HCT116 (cell line): ENCODE measurements around the gene CLEC5A. TPM values are rescaled to one million over a fixed set of nuclear protein-coding genes. Genes with fewer than 3 reads are reported as not detected.

ENCODE experiments used
- ATAC-seq: fragments of 200-7000 bp; cut with Tn5 transposase; 2 replicates; pipeline ENCODE4 v1.9.1; 2020; ENCODE audit warnings: mild to moderate bottlenecking, moderate library complexity
- BruUV-seq: library from RNA; stranded (reverse); fragments of 400-500 nt; replicated peaks from 2 replicates; lab custom pipeline; 2021; lab: Mats Ljungman, UMichigan
- CTCF ChIA-PET: fragments of 300-600 bp; sonication (Branson Sonifier 250); formaldehyde crosslinking; loops from one replicate; lab custom pipeline; 2021; ENCODE audit warnings: antibody characterized with exemption; lab: Charles Lee
- POLR2A ChIA-PET: fragments of 300-600, 350-600 bp; sonication (Branson Sonifier 250); formaldehyde crosslinking; loops from one replicate; lab custom pipeline; 2021; ENCODE audit warnings: antibody characterized with exemption; lab: Charles Lee
- RAD21 ChIA-PET, 2 experiments: fragments of 300-600 bp; sonication (Branson Sonifier 250); formaldehyde crosslinking; loops; one replicate each; lab custom pipeline; 2023; ENCODE audit warnings: low total read pairs in 2 of 2; ENCODE audit not compliant: uncharacterized antibody in 2 of 2, unreplicated experiment in 2 of 2, low non-redundant PET in 1 of 2; lab: Charles Lee
- DNase-seq: peaks from one replicate; pipeline ENCODE4 v3.0.0-alpha.2; 2010; ENCODE audit warnings: low read depth, low spot score
- H2AFZ ChIP-seq: fragments of 200-600 bp; shearing (Covaris generic), sonication (generic); 2 replicates; pipeline ENCODE4 v1.6.1; 2017; ENCODE audit warnings: low read depth, mixed run types, mixed read lengths, antibody characterized with exemption, low read length; ENCODE audit not compliant: poor library complexity, severe bottlenecking
- H3K27ac ChIP-seq: 2 replicates; pipeline ENCODE4 v1.5.1; 2012; ENCODE audit warnings: low read depth, low read length
- H3K27me3 ChIP-seq: fragments of 200-600 bp; sonication (generic); 2 replicates; pipeline ENCODE4 v1.6.1; 2016; ENCODE audit warnings: mixed run types, low read length, mixed read lengths; ENCODE audit not compliant: insufficient read depth
- H3K36me3 ChIP-seq, 2 experiments: fragments of 200-500 bp in 1 of 2; fragments of 200-600 bp in 1 of 2; sonication (Bioruptor generic) in 1 of 2; sonication (generic) in 1 of 2; 2 replicates each; pipeline versions ENCODE4 v1.5.1 to v1.6.1; 2014 to 2016; ENCODE audit warnings: low read length in 2 of 2, inconsistent platforms in 1 of 2, mixed read lengths in 1 of 2, mixed run types in 1 of 2; ENCODE audit not compliant: insufficient read depth in 2 of 2, control insufficient read depth in 1 of 2
- H3K4me1 ChIP-seq, 2 experiments: fragments of 200-600 bp in 1 of 2; sonication (generic) in 1 of 2; 2 replicates each; pipeline versions ENCODE4 v1.5.1 to v1.6.1; 2012 to 2017; ENCODE audit warnings: low read length in 2 of 2, inconsistent platforms in 1 of 2, mild to moderate bottlenecking in 1 of 2, mixed read lengths in 1 of 2, mixed run types in 1 of 2, moderate library complexity in 1 of 2; ENCODE audit not compliant: insufficient read depth in 2 of 2, control insufficient read depth in 1 of 2
- H3K4me2 ChIP-seq: fragments of 200-600 bp; sonication (generic); 2 replicates; pipeline ENCODE4 v1.6.1; 2017; ENCODE audit warnings: mixed run types, low read length, mixed read lengths
- H3K4me3 ChIP-seq, 2 experiments: fragments of 200-600 bp in 1 of 2; sonication (generic) in 1 of 2; replicated peaks in 1 of 2; 2 replicates each; pipeline ENCODE4 v1.5.1; 2011 to 2016; ENCODE audit warnings: low read length in 2 of 2, control low read depth in 1 of 2, low read depth in 1 of 2, mild to moderate bottlenecking in 1 of 2, mixed read lengths in 1 of 2, mixed run types in 1 of 2
- H3K79me2 ChIP-seq: fragments of 200-600 bp; sonication (generic); 2 replicates; pipeline ENCODE4 v1.6.1; 2017; ENCODE audit warnings: mild to moderate bottlenecking, mixed run types, low read length, moderate library complexity, mixed read lengths; ENCODE audit not compliant: insufficient read depth
- H3K9ac ChIP-seq: fragments of 200-600 bp; sonication (generic); 2 replicates; pipeline ENCODE4 v1.6.1; 2016; ENCODE audit warnings: low read length, mixed read lengths
- H3K9me2 ChIP-seq: fragments of 200-600 bp; sonication (generic), shearing (Covaris generic); 2 replicates; pipeline ENCODE4 v1.6.1; 2017; ENCODE audit warnings: mixed run types, mild to moderate bottlenecking, moderate library complexity; ENCODE audit not compliant: insufficient read depth
- H3K9me3 ChIP-seq, 2 experiments: fragments of 200-500 bp in 1 of 2; fragments of 200-600 bp in 1 of 2; sonication (Bioruptor generic) in 1 of 2; sonication (generic) in 1 of 2; 2 replicates each; pipeline ENCODE4 v1.6.1; 2014 to 2017; ENCODE audit warnings: low read length in 2 of 2, mixed read lengths in 2 of 2, inconsistent platforms in 1 of 2, low read depth in 1 of 2, mild to moderate bottlenecking in 1 of 2, mixed run types in 1 of 2, moderate library complexity in 1 of 2; ENCODE audit not compliant: control insufficient read depth in 1 of 2, insufficient read depth in 1 of 2
- H4K20me1 ChIP-seq: fragments of 200-600 bp; sonication (generic), shearing (Covaris generic); 2 replicates; pipeline ENCODE4 v1.6.1; 2017; ENCODE audit warnings: mixed run types, mild to moderate bottlenecking, moderate library complexity; ENCODE audit not compliant: insufficient read depth
- CBX3 ChIP-seq: IDR thresholded peaks from 2 replicates; pipeline ENCODE4 v1.6.1; 2012; ENCODE audit warnings: low read depth
- EGR1 ChIP-seq: IDR thresholded peaks from 2 replicates; pipeline ENCODE4 v1.6.1; 2012; ENCODE audit warnings: low read depth
- ELF1 ChIP-seq: IDR thresholded peaks from 2 replicates; pipeline ENCODE4 v1.6.1; 2012; ENCODE audit warnings: low read depth, borderline replicate concordance
- EZH2 ChIP-seq: fragments of 200-600 bp; sonication (generic); IDR thresholded peaks from 2 replicates; pipeline ENCODE4 v1.6.1; 2017; ENCODE audit warnings: antibody characterized with exemption, mixed run types
- EZH2phosphoT487 ChIP-seq: fragments of 200-600 bp; IDR thresholded peaks from 2 replicates; pipeline ENCODE4 v1.6.1; 2018; ENCODE audit warnings: antibody characterized with exemption, borderline replicate concordance
- FOSL1 ChIP-seq: IDR thresholded peaks from 2 replicates; pipeline ENCODE4 v1.6.1; 2012; ENCODE audit warnings: low read depth
- JUND ChIP-seq: IDR thresholded peaks from 2 replicates; pipeline ENCODE4 v1.6.1; 2012
- MAX ChIP-seq: IDR thresholded peaks from 2 replicates; pipeline ENCODE4 v1.6.1; 2012
- POLR2A ChIP-seq: IDR thresholded peaks from 2 replicates; pipeline ENCODE4 v1.7.0; 2011; ENCODE audit warnings: borderline replicate concordance; ENCODE audit not compliant: insufficient read depth, insufficient read length; ENCODE audit errors: extremely low read depth
- POLR2AphosphoS5 ChIP-seq: IDR thresholded peaks from 2 replicates; pipeline ENCODE4 v1.6.1; 2011; ENCODE audit warnings: mild to moderate bottlenecking, low read depth, low read length, moderate library complexity
- RAD21 ChIP-seq: IDR thresholded peaks from 2 replicates; pipeline ENCODE4 v1.6.1; 2012; ENCODE audit warnings: low read depth, mild to moderate bottlenecking
- REST ChIP-seq: IDR thresholded peaks from 2 replicates; pipeline ENCODE4 v1.6.1; 2012; ENCODE audit warnings: low read depth
- SIN3A ChIP-seq: IDR thresholded peaks from 2 replicates; pipeline ENCODE4 v1.6.1; 2012; ENCODE audit warnings: low read depth
- SP1 ChIP-seq: IDR thresholded peaks from 2 replicates; pipeline ENCODE4 v1.6.1; 2012; ENCODE audit warnings: low read depth
- SRF ChIP-seq: IDR thresholded peaks from 2 replicates; pipeline ENCODE4 v1.6.1; 2012; ENCODE audit warnings: low read depth
- TCF7L2 ChIP-seq: IDR thresholded peaks from 2 replicates; pipeline ENCODE4 v1.7.0; 2011; ENCODE audit warnings: borderline replicate concordance, inconsistent platforms; ENCODE audit not compliant: insufficient read depth, insufficient read length; ENCODE audit errors: extremely low read depth
- ZBTB33 ChIP-seq: IDR thresholded peaks from 2 replicates; pipeline ENCODE4 v1.6.1; 2011; ENCODE audit warnings: mild to moderate bottlenecking, low read length, moderate library complexity; ENCODE audit not compliant: insufficient replicate concordance; ENCODE audit errors: extremely low read depth
- ZFX ChIP-seq: fragments of 450-650 bp; IDR thresholded peaks from 2 replicates; pipeline ENCODE4 v1.6.1; 2017
- ZNF274 ChIP-seq: fragments of 200-500 bp; sonication (Bioruptor generic); IDR thresholded peaks from 2 replicates; pipeline ENCODE4 v1.6.1; 2014; ENCODE audit warnings: mild to moderate bottlenecking, low read depth, low read length, inconsistent platforms
- intact Hi-C: fragments of 100-400 bp; cut with micrococcal nuclease; formaldehyde crosslinking; loops from 2 replicates; pipeline ENCODE4 v1.10.0; 2022
- total RNA-seq: library from RNA; stranded (reverse); gene quantifications from one replicate; pipeline ENCODE4 v1.2.1, GENCODE V29; 2021; ENCODE audit not compliant: unreplicated experiment
- TF ChIP-seq, protein P1 (sequence below): IDR thresholded peaks from 2 replicates; pipeline ENCODE4 v1.6.1; 2012

The CLEC5A gene
- total RNA-seq, 1 experiment from 2014 or later: 0.32 TPM

DNA sequence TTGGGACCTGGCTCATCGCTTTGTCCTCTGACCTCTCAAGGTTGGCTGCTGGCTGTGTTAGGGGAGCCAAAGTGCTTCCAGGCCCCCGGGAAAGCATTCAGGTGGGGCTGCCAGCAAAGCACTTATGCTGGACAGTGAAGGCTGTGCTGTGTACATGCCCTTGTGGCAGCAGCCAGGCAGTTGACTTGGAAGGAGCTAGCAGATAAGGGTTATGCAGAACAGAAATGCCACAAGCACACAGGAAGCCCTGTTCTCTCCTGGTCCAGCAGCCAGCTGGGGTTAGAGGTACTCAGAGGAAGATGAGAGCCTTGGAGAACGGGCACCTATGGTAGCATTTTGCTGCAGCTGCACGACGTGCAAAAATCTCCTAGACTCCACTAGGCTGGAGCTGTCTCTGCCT lies 65.8 kb downstream of the CLEC5A start:
- no TSS peak for BruUV-seq
- RAD21 ChIA-PET: no interaction called here
- Histone ChIP-seq H3K36me3 (no peaks in the 10 kb centered on the region), H3K4me1 (no peaks in the 10 kb centered on the region), H3K27me3 (no peaks in the 10 kb centered on the region), H3K27ac (no peak overlapping the region), H3K9me3 (no peaks in the 10 kb centered on the region), H4K20me1 (no peaks in the 10 kb centered on the region), H3K4me2 (no peak overlapping the region), H3K79me2 (no peaks in the 10 kb centered on the region), H3K9ac (no peak overlapping the region), H2AFZ (no peak overlapping the region)
- CTCF ChIA-PET: no interaction called here
- no peak for ATAC-seq
- POLR2A ChIA-PET: no interaction called here
- intact Hi-C loops: no loop called here
- TF ChIP-seq SRF (no peak), FOSL1 (no peak), SP1 (no peak), JUND (no peak), EZH2 (no peak), EGR1 (no peak), TCF7L2 (no peak), ZFX (no peak), POLR2A (no peak), MAX (no peak), ZBTB33 (no peak), ELF1 (no peak), ZNF274 (no peak), SIN3A (no peak), REST (no peak), EZH2phosphoT487 (no peak), CBX3 (no peak), RAD21 (no peak), POLR2AphosphoS5 (no peak)
- TF ChIP-seq, protein P1, sequence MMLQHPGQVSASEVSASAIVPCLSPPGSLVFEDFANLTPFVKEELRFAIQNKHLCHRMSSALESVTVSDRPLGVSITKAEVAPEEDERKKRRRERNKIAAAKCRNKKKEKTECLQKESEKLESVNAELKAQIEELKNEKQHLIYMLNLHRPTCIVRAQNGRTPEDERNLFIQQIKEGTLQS: no peak
- TF ChIP-seq, all 23 proteins: peak for 0
- H3K4me3 ChIP-seq: no peak overlapping the region
- no peaks in the 10 kb centered on the region for H3K9me2 ChIP-seq
- no peak for DNase-seq
